Panc1 (cell line): ENCODE measurements around the gene SUGP1. TPM values are rescaled to one million over a fixed set of nuclear protein-coding genes. Genes with fewer than 3 reads are reported as not detected.
A peak's percentile ranks its signal among the peaks of the same experiment; 100 is the strongest.

Source experiments
- ATAC-seq: fragments of 200-7000 bp; cut with Tn5 transposase; 2 replicates; pipeline ENCODE4 v1.9.1; 2020; ENCODE audit warnings: mild to moderate bottlenecking, moderate library complexity
- BruUV-seq: library from RNA; stranded (reverse); fragments of 400-500 nt; replicated peaks from 2 replicates; lab custom pipeline; 2021; lab: Mats Ljungman, UMichigan
- CTCF ChIA-PET: fragments of 300-600 bp; sonication (Branson Sonifier 250); formaldehyde crosslinking; loops from one replicate; lab custom pipeline; 2022; ENCODE audit warnings: antibody characterized with exemption; lab: Charles Lee
- POLR2A ChIA-PET: fragments of 300-600 bp; sonication (Branson Sonifier 250); formaldehyde crosslinking; loops from one replicate; lab custom pipeline; 2022; ENCODE audit warnings: antibody characterized with exemption; lab: Charles Lee
- DNase-seq: peaks from one replicate; pipeline ENCODE4 v3.0.0-alpha.2; 2010; ENCODE audit warnings: low read depth, low spot score
- H3K27ac ChIP-seq: 2 replicates; pipeline ENCODE4 v1.5.1; 2011; ENCODE audit warnings: mild to moderate bottlenecking, low read length, inconsistent platforms
- H3K27me3 ChIP-seq: fragments of 200-500 bp; sonication (Bioruptor generic); 2 replicates; pipeline ENCODE4 v1.6.0; 2014; ENCODE audit warnings: low read length, inconsistent platforms; ENCODE audit not compliant: control insufficient read depth, insufficient read depth
- H3K36me3 ChIP-seq: fragments of 200-500 bp; sonication (Bioruptor generic); 2 replicates; pipeline ENCODE4 v1.5.1; 2014; ENCODE audit warnings: inconsistent platforms, mild to moderate bottlenecking, low read length, moderate library complexity; ENCODE audit not compliant: control insufficient read depth, insufficient read depth
- H3K4me1 ChIP-seq: 2 replicates; pipeline ENCODE4 v1.5.1; 2011; ENCODE audit warnings: inconsistent platforms, mild to moderate bottlenecking, low read length, moderate library complexity; ENCODE audit not compliant: control insufficient read depth, insufficient read depth
- H3K4me3 ChIP-seq, 2 experiments: 2 replicates each; pipeline ENCODE4 v1.5.1; 2011 to 2012; ENCODE audit warnings: low read depth in 2 of 2, low read length in 2 of 2, mild to moderate bottlenecking in 2 of 2, inconsistent platforms in 1 of 2, moderate library complexity in 1 of 2
- H3K9me3 ChIP-seq: fragments of 200-500 bp; sonication (Bioruptor generic); 2 replicates; pipeline ENCODE4 v1.5.1; 2014; ENCODE audit warnings: low read depth, mild to moderate bottlenecking, inconsistent platforms, low read length, moderate library complexity; ENCODE audit not compliant: control insufficient read depth, insufficient read depth
- CTCF ChIP-seq: fragments of 450-650 bp; IDR thresholded peaks from 2 replicates; pipeline ENCODE4 v1.5.1; 2017; ENCODE audit warnings: mild to moderate bottlenecking
- POLR2AphosphoS5 ChIP-seq: IDR thresholded peaks from 2 replicates; pipeline ENCODE4 v1.6.1; 2012; ENCODE audit warnings: mild to moderate bottlenecking, low read depth, low read length, moderate library complexity
- SIN3A ChIP-seq: IDR thresholded peaks from 2 replicates; pipeline ENCODE4 v1.6.1; 2012; ENCODE audit warnings: low read depth, mild to moderate bottlenecking, low read length, moderate library complexity, borderline replicate concordance; ENCODE audit not compliant: insufficient read depth
- TCF7L2 ChIP-seq: IDR thresholded peaks from 2 replicates; pipeline ENCODE4 v1.6.1; 2011; ENCODE audit warnings: mild to moderate bottlenecking, low read depth, low read length, inconsistent platforms
- in situ Hi-C: cut with HindIII; loops from 2 replicates; pipeline ENCODE4 v1.10.0; 2016; ENCODE audit warnings: low sequenced_read_pairs, low pct_unique_long_range_greater_than_20kb
- intact Hi-C: fragments of 100-400 bp; cut with micrococcal nuclease; formaldehyde crosslinking; loops from one replicate; pipeline ENCODE4 v1.10.0; 2022; ENCODE audit not compliant: unreplicated experiment
- total RNA-seq: library from RNA; stranded (reverse); gene quantifications from one replicate; pipeline ENCODE4 v1.2.1, GENCODE V29; 2021; ENCODE audit not compliant: unreplicated experiment
- TF ChIP-seq, protein P1 (sequence below), 2 experiments: IDR thresholded peaks; 2 replicates each; pipeline ENCODE4 v1.6.1; 2011 to 2012; ENCODE audit warnings: low read depth in 2 of 2, control low read depth in 1 of 2, low read length in 1 of 2, mild to moderate bottlenecking in 1 of 2, moderate library complexity in 1 of 2; ENCODE audit not compliant: insufficient read depth in 1 of 2

The SUGP1 gene
- total RNA-seq, 1 experiment from 2014 or later, result 41.5 TPM

DNA sequence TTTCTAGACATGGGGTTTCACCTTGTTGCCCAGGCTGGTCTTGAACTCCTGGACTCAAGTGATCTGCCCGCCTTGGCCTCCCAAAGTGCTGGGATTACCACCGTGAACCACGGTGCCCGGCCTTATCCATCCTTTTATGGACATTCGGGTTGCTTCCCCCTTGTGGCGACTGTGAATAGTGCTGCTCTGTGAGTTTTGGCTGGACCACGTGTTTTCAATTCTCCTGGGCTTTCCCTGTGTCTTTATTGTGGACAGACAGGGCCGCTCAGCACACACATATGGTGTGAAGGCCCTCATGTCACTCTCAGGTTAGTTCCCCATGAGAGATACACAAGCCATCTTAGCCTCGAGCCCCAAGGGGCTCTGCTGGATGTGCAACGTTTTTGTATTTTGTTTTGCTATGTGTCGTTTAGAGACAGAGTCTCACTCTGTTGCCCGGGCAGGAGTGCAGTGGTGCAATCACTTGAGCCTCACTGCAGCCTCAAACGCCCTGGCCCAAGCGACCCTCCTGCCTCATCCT, 40.8 kb upstream of the SUGP1 start:
- no peak for TF ChIP-seq POLR2AphosphoS5
- peak; percentile 83 for TF ChIP-seq CTCF
- no TSS peak for BruUV-seq
- ATAC-seq (peak; percentile 92), DNase-seq (peak; percentile 72)
- H3K27me3 ChIP-seq, result no peaks in the 10 kb centered on the region
- ChIA-PET CTCF (interaction anchor here (0.7 kb wide), 2 partner anchors 24 to 214 kb away, joined by 6 to 7 read pairs; no protein-coding TSS in a partner anchor), POLR2A (no interaction called here)
- no peaks in the 10 kb centered on the region for H3K4me1 ChIP-seq
- no peaks in the 10 kb centered on the region for H3K36me3 ChIP-seq
- in situ Hi-C loops, result no loop called here
- H3K27ac ChIP-seq, result no peak overlapping the region
- H3K4me3 ChIP-seq, result no peak overlapping the region
- H3K9me3 ChIP-seq, result no peaks in the 10 kb centered on the region
- intact Hi-C loops, result no loop called here

- POLR2A ChIA-PET, result no interaction called here
- H3K27me3 ChIP-seq, result no peaks in the 10 kb centered on the region
- DNase-seq, result no peak
- H3K27ac ChIP-seq, result no peak overlapping the region
- no peak overlapping the region for H3K4me3 ChIP-seq
- no peak for ATAC-seq
- CTCF ChIA-PET, result no interaction called here
- no peaks in the 10 kb centered on the region for H3K9me3 ChIP-seq
- BruUV-seq, result no TSS peak
- H3K4me1 ChIP-seq, result no peaks in the 10 kb centered on the region
- in situ Hi-C loops, result no loop called here
- intact Hi-C loops, result no loop called here
- TF ChIP-seq SIN3A (no peak), CTCF (no peak), TCF7L2 (no peak), POLR2AphosphoS5 (no peak)
- TF ChIP-seq, protein P1, sequence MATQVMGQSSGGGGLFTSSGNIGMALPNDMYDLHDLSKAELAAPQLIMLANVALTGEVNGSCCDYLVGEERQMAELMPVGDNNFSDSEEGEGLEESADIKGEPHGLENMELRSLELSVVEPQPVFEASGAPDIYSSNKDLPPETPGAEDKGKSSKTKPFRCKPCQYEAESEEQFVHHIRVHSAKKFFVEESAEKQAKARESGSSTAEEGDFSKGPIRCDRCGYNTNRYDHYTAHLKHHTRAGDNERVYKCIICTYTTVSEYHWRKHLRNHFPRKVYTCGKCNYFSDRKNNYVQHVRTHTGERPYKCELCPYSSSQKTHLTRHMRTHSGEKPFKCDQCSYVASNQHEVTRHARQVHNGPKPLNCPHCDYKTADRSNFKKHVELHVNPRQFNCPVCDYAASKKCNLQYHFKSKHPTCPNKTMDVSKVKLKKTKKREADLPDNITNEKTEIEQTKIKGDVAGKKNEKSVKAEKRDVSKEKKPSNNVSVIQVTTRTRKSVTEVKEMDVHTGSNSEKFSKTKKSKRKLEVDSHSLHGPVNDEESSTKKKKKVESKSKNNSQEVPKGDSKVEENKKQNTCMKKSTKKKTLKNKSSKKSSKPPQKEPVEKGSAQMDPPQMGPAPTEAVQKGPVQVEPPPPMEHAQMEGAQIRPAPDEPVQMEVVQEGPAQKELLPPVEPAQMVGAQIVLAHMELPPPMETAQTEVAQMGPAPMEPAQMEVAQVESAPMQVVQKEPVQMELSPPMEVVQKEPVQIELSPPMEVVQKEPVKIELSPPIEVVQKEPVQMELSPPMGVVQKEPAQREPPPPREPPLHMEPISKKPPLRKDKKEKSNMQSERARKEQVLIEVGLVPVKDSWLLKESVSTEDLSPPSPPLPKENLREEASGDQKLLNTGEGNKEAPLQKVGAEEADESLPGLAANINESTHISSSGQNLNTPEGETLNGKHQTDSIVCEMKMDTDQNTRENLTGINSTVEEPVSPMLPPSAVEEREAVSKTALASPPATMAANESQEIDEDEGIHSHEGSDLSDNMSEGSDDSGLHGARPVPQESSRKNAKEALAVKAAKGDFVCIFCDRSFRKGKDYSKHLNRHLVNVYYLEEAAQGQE (IDR thresholded peaks at IDR 0.05; ENCODE audit: insufficient read depth in 1 of 2, low read depth in 2 of 2, low read length in 1 of 2), result no peak
- H3K36me3 ChIP-seq, result no peaks in the 10 kb centered on the region
These were observed 36.7 kb upstream of the SUGP1 start for GRCh38 chr19:19356901-19357566.
